ENCODE measurements around the gene VAV3. TPM values are rescaled to one million over a fixed set of nuclear protein-coding genes. Genes with fewer than 3 reads are reported as not detected.

VAV3 gene
- total RNA-seq, 1 experiment from 2014 or later = 38.2 TPM

GRCh38 chr1:107871259-107871658, 93.7 kb downstream of the VAV3 start:
- DNase-seq = no peak
- no peaks in the 10 kb centered on the region for H3K4me1 Mint-ChIP-seq (ENCODE audit: low read depth, unreplicated experiment)
- no peaks in the 10 kb centered on the region for H3K9me3 Mint-ChIP-seq (ENCODE audit: low read depth, unreplicated experiment)
- CTCF ChIA-PET = no interaction called here
- no peaks in the 10 kb centered on the region for H3K36me3 Mint-ChIP-seq (ENCODE audit: insufficient read depth, unreplicated experiment)
- H3K4me3 Mint-ChIP-seq (ENCODE audit: low read depth, unreplicated experiment) = no peak overlapping the region
- no peak overlapping the region for H3K27ac Mint-ChIP-seq (ENCODE audit: unreplicated experiment)
- H3K27me3 Mint-ChIP-seq (ENCODE audit: unreplicated experiment) = peaks cover 47% of the 10 kb centered on the region
- no peak for TF ChIP-seq CTCF (IDR thresholded peaks at IDR 0.05; ENCODE audit: unreplicated experiment)
- intact Hi-C loops (cut with micrococcal nuclease; ENCODE audit: unreplicated experiment) = loop anchor here (10.0 kb wide), 2 partner anchors 64 to 254 kb away; no protein-coding TSS in a partner anchor
- BruUV-seq (replicated peaks) = no TSS peak

GRCh38 chr1:107870696-107871095, 94.3 kb downstream of the VAV3 start:
- Mint-ChIP-seq H3K27me3 (ENCODE audit: unreplicated experiment) (peaks cover 44% of the 10 kb centered on the region), H3K27ac (ENCODE audit: unreplicated experiment) (no peak overlapping the region), H3K36me3 (ENCODE audit: insufficient read depth, unreplicated experiment) (no peaks in the 10 kb centered on the region), H3K9me3 (ENCODE audit: low read depth, unreplicated experiment) (no peaks in the 10 kb centered on the region), H3K4me3 (ENCODE audit: low read depth, unreplicated experiment) (no peak overlapping the region), H3K4me1 (ENCODE audit: low read depth, unreplicated experiment) (no peaks in the 10 kb centered on the region)
- intact Hi-C loops (cut with micrococcal nuclease; ENCODE audit: unreplicated experiment) = loop anchor here (10.0 kb wide), 2 partner anchors 64 to 254 kb away; no protein-coding TSS in a partner anchor
- CTCF ChIA-PET = no interaction called here
- no peak for TF ChIP-seq CTCF (IDR thresholded peaks at IDR 0.05; ENCODE audit: unreplicated experiment)
- DNase-seq = no peak
- no TSS peak for BruUV-seq (replicated peaks)

GRCh38 chr1:107867897-107868296, 97.1 kb downstream of the VAV3 start:
- no peak overlapping the region for H3K4me3 Mint-ChIP-seq (ENCODE audit: low read depth, unreplicated experiment)
- no peak for DNase-seq
- H3K9me3 Mint-ChIP-seq (ENCODE audit: low read depth, unreplicated experiment) = no peaks in the 10 kb centered on the region
- CTCF ChIA-PET = no interaction called here
- intact Hi-C loops (cut with micrococcal nuclease; ENCODE audit: unreplicated experiment) = no loop called here
- H3K27me3 Mint-ChIP-seq (ENCODE audit: unreplicated experiment) = peaks cover 67% of the 10 kb centered on the region
- H3K27ac Mint-ChIP-seq (ENCODE audit: unreplicated experiment) = no peak overlapping the region
- no peaks in the 10 kb centered on the region for H3K4me1 Mint-ChIP-seq (ENCODE audit: low read depth, unreplicated experiment)
- no TSS peak for BruUV-seq (replicated peaks)
- no peaks in the 10 kb centered on the region for H3K36me3 Mint-ChIP-seq (ENCODE audit: insufficient read depth, unreplicated experiment)
- TF ChIP-seq CTCF (IDR thresholded peaks at IDR 0.05; ENCODE audit: unreplicated experiment) = no peak

GRCh38 chr1:107867422-107867821, 97.6 kb downstream of the VAV3 start:
- no peak for TF ChIP-seq CTCF (IDR thresholded peaks at IDR 0.05; ENCODE audit: unreplicated experiment)
- Mint-ChIP-seq H3K27me3 (ENCODE audit: unreplicated experiment) (peaks cover 71% of the 10 kb centered on the region), H3K4me3 (ENCODE audit: low read depth, unreplicated experiment) (no peak overlapping the region), H3K27ac (ENCODE audit: unreplicated experiment) (no peak overlapping the region), H3K36me3 (ENCODE audit: insufficient read depth, unreplicated experiment) (no peaks in the 10 kb centered on the region), H3K9me3 (ENCODE audit: low read depth, unreplicated experiment) (no peaks in the 10 kb centered on the region), H3K4me1 (ENCODE audit: low read depth, unreplicated experiment) (no peaks in the 10 kb centered on the region)
- no TSS peak for BruUV-seq (replicated peaks)
- CTCF ChIA-PET = no interaction called here
- DNase-seq = no peak
- intact Hi-C loops (cut with micrococcal nuclease; ENCODE audit: unreplicated experiment) = no loop called here

All from Calu3 (cell line).